ENCODE data around the gene CTNNB1. TPM values are rescaled to one million over a fixed set of nuclear protein-coding genes. Genes with fewer than 3 reads are reported as not detected.

CTNNB1 gene
- total RNA-seq, 4 donors from 2014 or later: 433 to 546 (median 509) TPM

GRCh38 chr3:41260063-41260450, 60.8 kb downstream of the CTNNB1 start:
- no peaks in the 10 kb centered on the region for H3K9me3 ChIP-seq
- DNase-seq: no peak
- no peak overlapping the region for H3K4me3 ChIP-seq
- no peaks in the 10 kb centered on the region for H3K27me3 ChIP-seq
- TF ChIP-seq POLR2A (IDR thresholded peaks at IDR 0.05): no peak
- TF ChIP-seq CTCF (IDR thresholded peaks at IDR 0.05): no peak
- H3K27ac ChIP-seq: no peak overlapping the region
- no peaks in the 10 kb centered on the region for H3K4me1 ChIP-seq
- H3K36me3 ChIP-seq: no peaks in the 10 kb centered on the region

- H3K4me1 ChIP-seq: no peaks in the 10 kb centered on the region
- H3K36me3 ChIP-seq: no peaks in the 10 kb centered on the region
- no peak for DNase-seq
- H3K27me3 ChIP-seq: no peaks in the 10 kb centered on the region
- no peaks in the 10 kb centered on the region for H3K9me3 ChIP-seq
- H3K27ac ChIP-seq: no peak overlapping the region
- TF ChIP-seq POLR2A (IDR thresholded peaks at IDR 0.05): no peak
- TF ChIP-seq CTCF (IDR thresholded peaks at IDR 0.05): no peak
- no peak overlapping the region for H3K4me3 ChIP-seq
Observed at GRCh38 chr3:41265011-41265545, 65.8 kb downstream of the CTNNB1 start.

- DNase-seq: no peak
- Histone ChIP-seq H3K27me3 (no peaks in the 10 kb centered on the region), H3K4me3 (no peak overlapping the region), H3K4me1 (no peaks in the 10 kb centered on the region), H3K27ac (no peak overlapping the region), H3K9me3 (no peaks in the 10 kb centered on the region), H3K36me3 (no peaks in the 10 kb centered on the region)
- TF ChIP-seq POLR2A (IDR thresholded peaks at IDR 0.05) (no peak), CTCF (IDR thresholded peaks at IDR 0.05) (no peak)
Observed at GRCh38 chr3:41265823-41266273, 66.5 kb downstream of the CTNNB1 start.

- no peaks in the 10 kb centered on the region for H3K9me3 ChIP-seq
- no peaks in the 10 kb centered on the region for H3K36me3 ChIP-seq
- TF ChIP-seq CTCF (IDR thresholded peaks at IDR 0.05) (no peak), POLR2A (IDR thresholded peaks at IDR 0.05) (no peak)
- no peaks in the 10 kb centered on the region for H3K4me1 ChIP-seq
- H3K27ac ChIP-seq: no peak overlapping the region
- H3K27me3 ChIP-seq: no peaks in the 10 kb centered on the region
- DNase-seq: no peak
- H3K4me3 ChIP-seq: no peak overlapping the region
Observed at GRCh38 chr3:41267975-41268640, 68.8 kb downstream of the CTNNB1 start.

GRCh38 chr3:41272667-41273066, 73.4 kb downstream of the CTNNB1 start:
- DNase-seq: no peak
- H3K27me3 ChIP-seq: no peaks in the 10 kb centered on the region
- H3K4me3 ChIP-seq: no peak overlapping the region
- H3K27ac ChIP-seq: no peak overlapping the region
- no peaks in the 10 kb centered on the region for H3K4me1 ChIP-seq
- no peaks in the 10 kb centered on the region for H3K9me3 ChIP-seq
- TF ChIP-seq POLR2A (IDR thresholded peaks at IDR 0.05) (no peak), CTCF (IDR thresholded peaks at IDR 0.05) (no peak)
- H3K36me3 ChIP-seq: no peaks in the 10 kb centered on the region

All from Peyer's patch (tissue), 4 donors.